ENCODE measurements around the gene KLHL5. TPM values are rescaled to one million over a fixed set of nuclear protein-coding genes. Genes with fewer than 3 reads are reported as not detected.

The KLHL5 gene
- total and polyA plus RNA-seq, 2 of the 4 experiments (the other 2 are of a cell fraction), result 58.8 to 97.7 TPM

DNA sequence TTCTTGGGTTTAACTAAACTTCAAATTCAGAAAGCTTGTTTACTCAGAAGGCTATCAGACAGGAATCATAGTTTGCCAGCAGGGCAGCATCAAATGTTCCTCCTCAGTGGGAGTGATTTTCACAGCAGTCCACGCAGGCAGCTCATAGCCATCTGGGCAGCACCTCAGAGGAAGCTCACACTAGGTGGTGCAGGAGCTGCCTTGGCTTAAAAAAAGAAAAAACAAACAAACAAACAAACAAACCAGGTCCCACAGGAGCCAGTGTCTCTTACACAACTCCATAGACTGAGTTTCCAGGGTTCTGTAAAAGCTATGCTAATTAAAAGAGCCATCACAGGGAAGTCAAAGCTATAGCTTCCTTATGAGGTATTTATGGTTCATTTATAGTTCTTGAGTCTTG is 10.5 kb upstream of the KLHL5 start:
- no peak for ATAC-seq (ENCODE audit: low read depth)
- peaks cover 13% of the 10 kb centered on the region for H3K4me1 ChIP-seq (ENCODE audit: control insufficient read depth, insufficient read depth, low read length)
- in situ Hi-C loops (cut with MboI; ENCODE audit: low sequenced_read_pairs) (no loop called here), intact Hi-C loops (cut with micrococcal nuclease) (no loop called here), dilution Hi-C loops (cut with HindIII; ENCODE audit: low sequenced_read_pairs, unreplicated experiment) (no loop called here)
- H2AK5ac ChIP-seq (ENCODE audit: low read depth, low read length), result no peak overlapping the region
- H2BK5ac ChIP-seq (ENCODE audit: low read depth, low read length, poor library complexity, severe bottlenecking), result no peak overlapping the region
- no peak overlapping the region for H3K23ac ChIP-seq (ENCODE audit: low read depth, low read length)
- H2BK20ac ChIP-seq (ENCODE audit: low read depth, low read length), result no peak overlapping the region
- H2AFZ ChIP-seq (replicated peaks; ENCODE audit: low read length, poor library complexity), result no peak overlapping the region
- H3K9me3 ChIP-seq (ENCODE audit: control insufficient read depth, insufficient read depth, low read length), result no peaks in the 10 kb centered on the region
- H3K9ac ChIP-seq (ENCODE audit: low read depth, low read length), result no peak overlapping the region
- TF ChIP-seq MAZ (IDR thresholded peaks at IDR 0.05; ENCODE audit: borderline replicate concordance, low read depth, low read length) (no peak), RCOR1 (IDR thresholded peaks at IDR 0.05; ENCODE audit: insufficient replicate concordance, low read length) (no peak), RAD21 (IDR thresholded peaks at IDR 0.05; ENCODE audit: low read length) (no peak), SMC3 (IDR thresholded peaks at IDR 0.05; ENCODE audit: low read depth, low read length) (no peak), POLR2A (IDR thresholded peaks at IDR 0.05; ENCODE audit: low read depth, low read length) (no peak), MXI1 (IDR thresholded peaks at IDR 0.05; ENCODE audit: borderline replicate concordance, low read depth, low read length) (no peak), NFE2L2 (IDR thresholded peaks at IDR 0.05; ENCODE audit: low read depth, low read length) (no peak), RFX5 (IDR thresholded peaks at IDR 0.05; ENCODE audit: low read depth, low read length) (no peak), CHD1 (IDR thresholded peaks at IDR 0.05; ENCODE audit: low read depth, low read length) (no peak), BHLHE40 (IDR thresholded peaks at IDR 0.05; ENCODE audit: low read depth, low read length) (no peak), MAFK (IDR thresholded peaks at IDR 0.05; ENCODE audit: low read depth, low read length) (no peak), CEBPB (IDR thresholded peaks at IDR 0.05; ENCODE audit: low read depth, low read length) (no peak), FOS (IDR thresholded peaks at IDR 0.05; ENCODE audit: low read depth, low read length) (no peak)
- TF ChIP-seq, protein P1, sequence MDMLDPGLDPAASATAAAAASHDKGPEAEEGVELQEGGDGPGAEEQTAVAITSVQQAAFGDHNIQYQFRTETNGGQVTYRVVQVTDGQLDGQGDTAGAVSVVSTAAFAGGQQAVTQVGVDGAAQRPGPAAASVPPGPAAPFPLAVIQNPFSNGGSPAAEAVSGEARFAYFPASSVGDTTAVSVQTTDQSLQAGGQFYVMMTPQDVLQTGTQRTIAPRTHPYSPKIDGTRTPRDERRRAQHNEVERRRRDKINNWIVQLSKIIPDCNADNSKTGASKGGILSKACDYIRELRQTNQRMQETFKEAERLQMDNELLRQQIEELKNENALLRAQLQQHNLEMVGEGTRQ (IDR thresholded peaks at IDR 0.05; ENCODE audit: low read depth, low read length), result no peak
- TF ChIP-seq, protein P2, sequence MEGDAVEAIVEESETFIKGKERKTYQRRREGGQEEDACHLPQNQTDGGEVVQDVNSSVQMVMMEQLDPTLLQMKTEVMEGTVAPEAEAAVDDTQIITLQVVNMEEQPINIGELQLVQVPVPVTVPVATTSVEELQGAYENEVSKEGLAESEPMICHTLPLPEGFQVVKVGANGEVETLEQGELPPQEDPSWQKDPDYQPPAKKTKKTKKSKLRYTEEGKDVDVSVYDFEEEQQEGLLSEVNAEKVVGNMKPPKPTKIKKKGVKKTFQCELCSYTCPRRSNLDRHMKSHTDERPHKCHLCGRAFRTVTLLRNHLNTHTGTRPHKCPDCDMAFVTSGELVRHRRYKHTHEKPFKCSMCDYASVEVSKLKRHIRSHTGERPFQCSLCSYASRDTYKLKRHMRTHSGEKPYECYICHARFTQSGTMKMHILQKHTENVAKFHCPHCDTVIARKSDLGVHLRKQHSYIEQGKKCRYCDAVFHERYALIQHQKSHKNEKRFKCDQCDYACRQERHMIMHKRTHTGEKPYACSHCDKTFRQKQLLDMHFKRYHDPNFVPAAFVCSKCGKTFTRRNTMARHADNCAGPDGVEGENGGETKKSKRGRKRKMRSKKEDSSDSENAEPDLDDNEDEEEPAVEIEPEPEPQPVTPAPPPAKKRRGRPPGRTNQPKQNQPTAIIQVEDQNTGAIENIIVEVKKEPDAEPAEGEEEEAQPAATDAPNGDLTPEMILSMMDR (conservative IDR thresholded peaks at IDR 0.05; ENCODE audit: low read depth, low read length), result no peak
- TF ChIP-seq, protein P3, sequence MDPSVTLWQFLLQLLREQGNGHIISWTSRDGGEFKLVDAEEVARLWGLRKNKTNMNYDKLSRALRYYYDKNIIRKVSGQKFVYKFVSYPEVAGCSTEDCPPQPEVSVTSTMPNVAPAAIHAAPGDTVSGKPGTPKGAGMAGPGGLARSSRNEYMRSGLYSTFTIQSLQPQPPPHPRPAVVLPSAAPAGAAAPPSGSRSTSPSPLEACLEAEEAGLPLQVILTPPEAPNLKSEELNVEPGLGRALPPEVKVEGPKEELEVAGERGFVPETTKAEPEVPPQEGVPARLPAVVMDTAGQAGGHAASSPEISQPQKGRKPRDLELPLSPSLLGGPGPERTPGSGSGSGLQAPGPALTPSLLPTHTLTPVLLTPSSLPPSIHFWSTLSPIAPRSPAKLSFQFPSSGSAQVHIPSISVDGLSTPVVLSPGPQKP (IDR thresholded peaks at IDR 0.05; ENCODE audit: borderline replicate concordance, low read depth, low read length), result no peak
- no peak overlapping the region for H2BK120ac ChIP-seq (ENCODE audit: low read depth, low read length)
- H3K4me3 ChIP-seq (ENCODE audit: insufficient read depth, low read depth, low read length), result no peak overlapping the region
- H2AK9ac ChIP-seq (replicated peaks; ENCODE audit: low read depth, low read length, poor library complexity), result no peak overlapping the region
- H3K79me1 ChIP-seq (ENCODE audit: low read depth in 1 of 2, low read length in 2 of 2), result peaks cover 8 to 73% of the 10 kb centered on the region in 2 experiments
- H3K4me2 ChIP-seq (ENCODE audit: low read depth, low read length), result no peak overlapping the region
- H3K56ac ChIP-seq (ENCODE audit: extremely low read depth, insufficient read depth, low read length), result no peak overlapping the region
- no peak overlapping the region for H3K4ac ChIP-seq (ENCODE audit: low read depth, low read length)
- H3K9me1 ChIP-seq (ENCODE audit: insufficient read depth, low read length), result peaks cover 7% of the 10 kb centered on the region
- no peak overlapping the region for H4K5ac ChIP-seq (ENCODE audit: low read depth, low read length)
- WGBS, 2 experiments (ENCODE audit: extremely low coverage in 2 of 2, insufficient read length in 1 of 2), result 71% methylated on average over 1 of the region's 1 CpG; no CpG with 5 or more reads in 1 of the 2 experiments
- no TSS peak for BruUV-seq (replicated peaks)
- DNase-seq, result no peak
- no peak overlapping the region for H3K27ac ChIP-seq (ENCODE audit: insufficient read depth, low read length)
- peaks cover 3% of the 10 kb centered on the region for H3K36me3 ChIP-seq (ENCODE audit: control insufficient read depth, insufficient read depth, low read length)
- no peak overlapping the region for H4K91ac ChIP-seq (ENCODE audit: insufficient read depth, low read depth, low read length)
- H4K8ac ChIP-seq (ENCODE audit: low read depth in 2 of 2, low read length in 2 of 2), result no peak overlapping the region
- CTCF ChIA-PET, result interaction anchor here (0.9 to 1.1 kb wide), 2 partner anchors 10 to 64 kb away, joined by 3 read pairs; no protein-coding TSS in a partner anchor
- POLR2A ChIA-PET (ENCODE audit: unreplicated experiment), result no interaction called here
- no peak overlapping the region for H2BK15ac ChIP-seq (ENCODE audit: low read depth, low read length)
- no peak overlapping the region for H3K14ac ChIP-seq (replicated peaks; ENCODE audit: low read depth, low read length)
- peaks cover 85% of the 10 kb centered on the region for H4K20me1 ChIP-seq (ENCODE audit: insufficient read depth, low read length)
- no peaks in the 10 kb centered on the region for H3K27me3 ChIP-seq (ENCODE audit: control insufficient read depth, insufficient read depth, low read length)
- H3K18ac ChIP-seq (ENCODE audit: low read depth, low read length), result no peak overlapping the region

Measured in IMR-90 (cell line).